ENCODE data around the gene ADAP1.

- TF ChIP-seq ZNF514 (tag by site-specific recombination; IDR thresholded peaks at IDR 0.05) (no peak), ZBTB1 (tag by site-specific recombination; IDR thresholded peaks at IDR 0.05) (no peak), ZNF423 (tag by site-specific recombination; IDR thresholded peaks at IDR 0.05) (no peak)
Observed at GRCh38 chr7:896346-897075, 58.0 kb downstream of the ADAP1 start.
